Kidney epithelial cell (primary cell): ENCODE results near the gene BICDL1. TPM values are rescaled to one million over a fixed set of nuclear protein-coding genes. Genes with fewer than 3 reads are reported as not detected.

Source experiments
- DNase-seq: peaks from one replicate; pipeline ENCODE4 v3.0.0-alpha.2; 2010; ENCODE audit warnings: low read depth
- H3K27me3 ChIP-seq: 2 replicates; pipeline ENCODE4 v1.6.0; 2011; ENCODE audit warnings: low read length; ENCODE audit not compliant: control insufficient read depth, insufficient read depth
- H3K36me3 ChIP-seq: 2 replicates; pipeline ENCODE4 v1.5.1; 2011; ENCODE audit warnings: low read length; ENCODE audit not compliant: control insufficient read depth, insufficient read depth
- H3K4me3 ChIP-seq: 2 replicates; pipeline ENCODE4 v1.5.1; 2011; ENCODE audit warnings: low read depth, mild to moderate bottlenecking, control low read depth, low read length
- total RNA-seq: library from RNA; depleted of rRNA; stranded (reverse); fragments of >200 nt; gene quantifications from 2 replicates; pipeline ENCODE4 v1.2.3, GENCODE V29; 2015
- TF ChIP-seq, protein P1 (sequence below): IDR thresholded peaks from 2 replicates; pipeline ENCODE4 v1.5.1; 2011; ENCODE audit warnings: mild to moderate bottlenecking, moderate library complexity, low read length, control low read depth, inconsistent platforms; ENCODE audit not compliant: insufficient read depth, poor library complexity, severe bottlenecking

BICDL1 gene
- total RNA-seq, 1 donor from 2014 or later, result 9.2 TPM

DNA sequence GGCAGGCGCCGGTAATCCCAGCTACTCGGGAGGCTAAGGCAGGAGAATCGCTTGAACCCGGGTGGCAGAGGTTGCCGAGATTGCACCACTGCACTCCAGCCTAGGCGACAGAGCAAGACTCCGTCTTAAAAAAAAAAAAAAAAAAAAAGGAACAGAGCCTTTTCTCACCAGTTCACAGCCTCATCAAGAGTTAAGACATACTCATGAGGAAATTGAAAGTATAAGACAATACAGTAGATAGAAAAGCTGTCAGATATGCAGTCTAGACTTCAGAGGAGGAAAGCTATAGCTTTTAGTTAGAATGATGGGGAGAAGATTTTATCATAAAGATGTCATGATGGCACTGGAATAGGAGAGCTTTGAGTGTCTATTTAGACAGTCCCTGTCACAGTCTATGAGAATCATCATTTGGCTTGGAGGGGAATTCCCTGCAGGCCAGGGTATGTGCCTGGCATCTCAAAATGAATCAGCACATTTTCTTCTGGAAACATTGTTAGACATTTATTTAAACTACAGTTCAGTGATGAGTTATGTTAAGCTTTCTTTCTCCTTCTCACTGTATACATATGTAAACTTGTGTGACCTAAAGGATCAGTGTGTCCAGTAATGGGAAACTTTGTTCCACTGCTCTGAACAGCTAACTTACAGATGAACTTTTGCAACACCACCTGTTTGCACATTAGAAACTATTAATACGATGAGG is 130.4 kb downstream of the BICDL1 start:
- DNase-seq, result no peak
- Histone ChIP-seq H3K27me3 (no peaks in the 10 kb centered on the region), H3K4me3 (no peak overlapping the region), H3K36me3 (no peaks in the 10 kb centered on the region)
- TF ChIP-seq, protein P1, sequence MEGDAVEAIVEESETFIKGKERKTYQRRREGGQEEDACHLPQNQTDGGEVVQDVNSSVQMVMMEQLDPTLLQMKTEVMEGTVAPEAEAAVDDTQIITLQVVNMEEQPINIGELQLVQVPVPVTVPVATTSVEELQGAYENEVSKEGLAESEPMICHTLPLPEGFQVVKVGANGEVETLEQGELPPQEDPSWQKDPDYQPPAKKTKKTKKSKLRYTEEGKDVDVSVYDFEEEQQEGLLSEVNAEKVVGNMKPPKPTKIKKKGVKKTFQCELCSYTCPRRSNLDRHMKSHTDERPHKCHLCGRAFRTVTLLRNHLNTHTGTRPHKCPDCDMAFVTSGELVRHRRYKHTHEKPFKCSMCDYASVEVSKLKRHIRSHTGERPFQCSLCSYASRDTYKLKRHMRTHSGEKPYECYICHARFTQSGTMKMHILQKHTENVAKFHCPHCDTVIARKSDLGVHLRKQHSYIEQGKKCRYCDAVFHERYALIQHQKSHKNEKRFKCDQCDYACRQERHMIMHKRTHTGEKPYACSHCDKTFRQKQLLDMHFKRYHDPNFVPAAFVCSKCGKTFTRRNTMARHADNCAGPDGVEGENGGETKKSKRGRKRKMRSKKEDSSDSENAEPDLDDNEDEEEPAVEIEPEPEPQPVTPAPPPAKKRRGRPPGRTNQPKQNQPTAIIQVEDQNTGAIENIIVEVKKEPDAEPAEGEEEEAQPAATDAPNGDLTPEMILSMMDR, result no peak

DNA sequence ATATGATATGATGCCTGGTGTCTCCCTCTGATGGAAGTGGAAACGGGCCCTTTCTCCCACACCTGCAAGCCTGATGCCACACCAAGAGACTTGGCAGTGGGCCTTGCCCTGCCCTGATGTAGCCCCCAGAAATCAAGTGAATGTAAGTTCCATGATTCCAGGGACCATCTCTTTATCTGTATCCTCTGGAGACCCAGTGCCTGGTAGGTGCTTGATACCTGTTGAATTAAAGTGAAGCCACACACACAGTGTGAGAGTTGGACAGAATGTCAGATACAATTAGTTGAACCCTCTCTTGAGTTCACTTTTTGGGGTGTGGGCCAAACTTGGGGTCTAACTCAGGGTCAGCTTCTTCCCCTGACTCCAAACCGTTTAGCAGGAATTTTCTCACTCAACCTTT is 132.3 kb downstream of the BICDL1 start:
- Histone ChIP-seq H3K27me3 (no peaks in the 10 kb centered on the region), H3K4me3 (no peak overlapping the region), H3K36me3 (no peaks in the 10 kb centered on the region)
- TF ChIP-seq, protein P1, result no peak
- no peak for DNase-seq

GRCh38 chr12:120121766-120122293 is 132.8 kb downstream of the BICDL1 start:
- TF ChIP-seq, protein P1, result no peak
- Histone ChIP-seq H3K36me3 (no peaks in the 10 kb centered on the region), H3K4me3 (no peak overlapping the region), H3K27me3 (no peaks in the 10 kb centered on the region)
- DNase-seq, result no peak

- Histone ChIP-seq H3K27me3 (no peaks in the 10 kb centered on the region), H3K4me3 (no peak overlapping the region), H3K36me3 (peaks cover 2% of the 10 kb centered on the region)
- TF ChIP-seq, protein P1, result no peak
- DNase-seq, result no peak
These were observed 136.0 kb downstream of the BICDL1 start for GRCh38 chr12:120125029-120125428.

GRCh38 chr12:120125792-120126634 is 137.0 kb downstream of the BICDL1 start:
- DNase-seq, result no peak

More at GRCh38 chr12:120125792-120126634, 137.0 kb downstream of the BICDL1 start:
- TF ChIP-seq, protein P1, result no peak
- Histone ChIP-seq H3K4me3 (no peak overlapping the region), H3K36me3 (peaks cover 2% of the 10 kb centered on the region), H3K27me3 (no peaks in the 10 kb centered on the region)
